ENCODE results near the gene TRIM54. TPM values are rescaled to one million over a fixed set of nuclear protein-coding genes. Genes with fewer than 3 reads are reported as not detected.
A peak's percentile ranks its signal among the peaks of the same experiment; 100 is the strongest.
"Not testable (repeated sequence)": the region's sequence is repeated elsewhere in the genome, so short reads cannot be mapped to it uniquely, and the experiment has no call there.

The TRIM54 gene
- total RNA-seq, 2 experiments from 2014 or later = 0.13 TPM; not detected in 1

GRCh38 chr2:27297195-27297594 is 15.0 kb downstream of the TRIM54 start:
- no peaks in the 10 kb centered on the region for H3K36me3 Mint-ChIP-seq (ENCODE audit: low read depth)
- no peak overlapping the region for H3K27ac Mint-ChIP-seq
- H3K4me1 Mint-ChIP-seq = no peaks in the 10 kb centered on the region
- H3K9me3 Mint-ChIP-seq = no peaks in the 10 kb centered on the region
- DNase-seq = no peak
- no peak overlapping the region for H3K4me3 Mint-ChIP-seq
- ChIA-PET POLR2A (no interaction called here), CTCF (interaction anchor here (1.1 kb wide), 1 partner anchor 32 kb away, joined by 3 read pairs; no protein-coding TSS in a partner anchor)
- peaks cover 18% of the 10 kb centered on the region for H3K27me3 Mint-ChIP-seq

GRCh38 chr2:27298391-27299080 is 16.3 kb downstream of the TRIM54 start:
- CTCF ChIA-PET = interaction anchor here (1.0 to 2.4 kb wide), 3 partner anchors 15 to 18 kb away, joined by 3 to 9 read pairs (median 4); no protein-coding TSS in a partner anchor
- H3K27me3 Mint-ChIP-seq = peaks cover 7% of the 10 kb centered on the region

GRCh38 chr2:27300606-27301005 is 18.4 kb downstream of the TRIM54 start:
- peaks cover 19% of the 10 kb centered on the region for H3K27me3 Mint-ChIP-seq
- H3K4me1 Mint-ChIP-seq; H3K27ac Mint-ChIP-seq; DNase-seq; POLR2A ChIA-PET; H3K36me3 Mint-ChIP-seq (ENCODE audit: low read depth); H3K9me3 Mint-ChIP-seq; H3K4me3 Mint-ChIP-seq: not testable (repeated sequence)
- CTCF ChIA-PET = interaction anchor here (2.4 to 4.3 kb wide), 2 partner anchors 9 to 20 kb away, joined by 9 to 48 read pairs; no protein-coding TSS in a partner anchor

More at GRCh38 chr2:27298391-27299080, 16.3 kb downstream of the TRIM54 start:
- Mint-ChIP-seq H3K27ac (no peak overlapping the region), H3K36me3 (ENCODE audit: low read depth) (no peaks in the 10 kb centered on the region), H3K4me1 (peaks cover 5% of the 10 kb centered on the region), H3K4me3 (no peak overlapping the region), H3K9me3 (no peaks in the 10 kb centered on the region)
- DNase-seq = no peak
- POLR2A ChIA-PET = no interaction called here

GRCh38 chr2:27303093-27304025 is 21.1 kb downstream of the TRIM54 start:
- Mint-ChIP-seq H3K4me1 (peaks cover 9% of the 10 kb centered on the region), H3K36me3 (ENCODE audit: low read depth) (no peaks in the 10 kb centered on the region), H3K27me3 (peaks cover 26% of the 10 kb centered on the region), H3K4me3 (peak overlapping the region; percentile 41), H3K27ac (no peak overlapping the region), H3K9me3 (no peaks in the 10 kb centered on the region)
- POLR2A ChIA-PET = interaction anchor here (1.1 to 1.6 kb wide), 5 partner anchors 9 to 252 kb away, joined by 3 to 4 read pairs (median 3); partner anchors contain the start of genes AGBL5, ATRAID and SLC5A6
- peak; percentile 51 for DNase-seq
- CTCF ChIA-PET = interaction anchor here (0.6 to 4.4 kb wide), 48 partner anchors 9 to 457 kb away, joined by 3 to 48 read pairs (median 5); partner anchors contain the start of genes ABHD1, AGBL5, CAD and MPV17

- Mint-ChIP-seq H3K4me1 (peaks cover 9% of the 10 kb centered on the region), H3K27ac (peak overlapping the region; percentile 26), H3K9me3 (no peaks in the 10 kb centered on the region), H3K4me3 (no peak overlapping the region), H3K27me3 (peaks cover 26% of the 10 kb centered on the region), H3K36me3 (ENCODE audit: low read depth) (peaks cover 8% of the 10 kb centered on the region)
- ChIA-PET POLR2A (no interaction called here), CTCF (interaction anchor here (0.8 to 4.4 kb wide), 4 partner anchors 8 to 205 kb away, joined by 3 to 46 read pairs (median 6); no protein-coding TSS in a partner anchor)
- DNase-seq = no peak
These were observed 22.4 kb downstream of the TRIM54 start for GRCh38 chr2:27304488-27305240.

- POLR2A ChIA-PET = no interaction called here
- H3K9me3 Mint-ChIP-seq = no peaks in the 10 kb centered on the region
These were observed 23.3 kb downstream of the TRIM54 start for GRCh38 chr2:27305516-27305915.

GRCh38 chr2:27306136-27306535 is 23.9 kb downstream of the TRIM54 start:
- Mint-ChIP-seq H3K36me3 (ENCODE audit: low read depth) (peaks cover 15% of the 10 kb centered on the region), H3K9me3 (no peaks in the 10 kb centered on the region)
- POLR2A ChIA-PET = interaction anchor here (1.0 kb wide), 1 partner anchor 16 kb away, joined by 4 read pairs; the partner anchor contains the start of gene MPV17

More at GRCh38 chr2:27305516-27305915, 23.3 kb downstream of the TRIM54 start:
- Mint-ChIP-seq H3K27me3 (peaks cover 26% of the 10 kb centered on the region), H3K4me1 (peaks cover 9% of the 10 kb centered on the region), H3K36me3 (ENCODE audit: low read depth) (peaks cover 14% of the 10 kb centered on the region), H3K27ac (no peak overlapping the region), H3K4me3 (no peak overlapping the region)
- CTCF ChIA-PET = interaction anchor here (1.0 to 4.4 kb wide), 3 partner anchors 26 to 206 kb away, joined by 3 to 46 read pairs (median 9); no protein-coding TSS in a partner anchor
- DNase-seq = no peak

GRCh38 chr2:27306573-27307286 is 24.5 kb downstream of the TRIM54 start:
- DNase-seq = peak; percentile 30
- ChIA-PET CTCF (interaction anchor here (4.4 kb wide), 1 partner anchor 207 kb away, joined by 46 read pairs; no protein-coding TSS in a partner anchor), POLR2A (interaction anchor here (1.0 kb wide), 1 partner anchor 16 kb away, joined by 4 read pairs; the partner anchor contains the start of gene MPV17)

More at GRCh38 chr2:27306136-27306535, 23.9 kb downstream of the TRIM54 start:
- peaks cover 24% of the 10 kb centered on the region for H3K27me3 Mint-ChIP-seq
- H3K4me1 Mint-ChIP-seq = peaks cover 9% of the 10 kb centered on the region
- peak overlapping the region; percentile 32 for H3K4me3 Mint-ChIP-seq
- H3K27ac Mint-ChIP-seq = no peak overlapping the region
- DNase-seq = no peak
- CTCF ChIA-PET = interaction anchor here (2.1 to 4.4 kb wide), 2 partner anchors 26 to 207 kb away, joined by 9 to 46 read pairs; no protein-coding TSS in a partner anchor

GRCh38 chr2:27307287-27307544 is 25.0 kb downstream of the TRIM54 start:
- Mint-ChIP-seq H3K36me3 (ENCODE audit: low read depth) (peaks cover 25% of the 10 kb centered on the region), H3K27ac (no peak overlapping the region), H3K27me3 (peaks cover 24% of the 10 kb centered on the region), H3K4me3 (no peak overlapping the region), H3K4me1 (peaks cover 9% of the 10 kb centered on the region), H3K9me3 (no peaks in the 10 kb centered on the region)
- no peak for DNase-seq
- POLR2A ChIA-PET = interaction anchor here (1.2 kb wide), 1 partner anchor 15 kb away, joined by 3 read pairs; the partner anchor contains the start of gene MPV17
- CTCF ChIA-PET = no interaction called here

More at GRCh38 chr2:27306573-27307286, 24.5 kb downstream of the TRIM54 start:
- Mint-ChIP-seq H3K27ac (no peak overlapping the region), H3K4me1 (peaks cover 9% of the 10 kb centered on the region), H3K27me3 (peaks cover 24% of the 10 kb centered on the region), H3K9me3 (no peaks in the 10 kb centered on the region), H3K4me3 (peak overlapping the region; percentile 32), H3K36me3 (ENCODE audit: low read depth) (peaks cover 21% of the 10 kb centered on the region)

GRCh38 chr2:27307545-27308358 is 25.5 kb downstream of the TRIM54 start:
- peaks cover 24% of the 10 kb centered on the region for H3K27me3 Mint-ChIP-seq
- no peak overlapping the region for H3K4me3 Mint-ChIP-seq
- peaks cover 8% of the 10 kb centered on the region for H3K4me1 Mint-ChIP-seq
- H3K36me3 Mint-ChIP-seq (ENCODE audit: low read depth) = peaks cover 29% of the 10 kb centered on the region
- no peak overlapping the region for H3K27ac Mint-ChIP-seq
- ChIA-PET POLR2A (interaction anchor here (1.2 kb wide), 1 partner anchor 15 kb away, joined by 3 read pairs; the partner anchor contains the start of gene MPV17), CTCF (no interaction called here)
- no peaks in the 10 kb centered on the region for H3K9me3 Mint-ChIP-seq
- DNase-seq = no peak

- POLR2A ChIA-PET = interaction anchor here (1.2 kb wide), 1 partner anchor 14 kb away, joined by 3 read pairs; the partner anchor contains the start of gene MPV17
- Mint-ChIP-seq H3K9me3 (no peaks in the 10 kb centered on the region), H3K27me3 (peaks cover 24% of the 10 kb centered on the region), H3K27ac (no peak within 1 kb of the TSS), H3K36me3 (ENCODE audit: low read depth) (peaks cover 29% of the 10 kb centered on the region), H3K4me1 (peaks cover 4% of the 10 kb centered on the region), H3K4me3 (no peak within 1 kb of the TSS)
- CTCF ChIA-PET = no interaction called here
- no peak for DNase-seq
These were observed 26.2 kb downstream of the TRIM54 start, which contains the start of gene UCN for GRCh38 chr2:27308359-27308881. TSS of gene UCN (minus strand) at chr2:27308445. CDS start at chr2:27307895, 550 bp downstream.
